Glomerular visceral epithelial cell (primary cell): Measurements from ENCODE around the gene STYXL2.

ENCODE experiments used
- DNase-seq: peaks from one replicate; pipeline ENCODE4 v3.0.0-alpha.2; 2016; ENCODE audit errors: extremely low spot score

Gene STYXL2

DNA sequence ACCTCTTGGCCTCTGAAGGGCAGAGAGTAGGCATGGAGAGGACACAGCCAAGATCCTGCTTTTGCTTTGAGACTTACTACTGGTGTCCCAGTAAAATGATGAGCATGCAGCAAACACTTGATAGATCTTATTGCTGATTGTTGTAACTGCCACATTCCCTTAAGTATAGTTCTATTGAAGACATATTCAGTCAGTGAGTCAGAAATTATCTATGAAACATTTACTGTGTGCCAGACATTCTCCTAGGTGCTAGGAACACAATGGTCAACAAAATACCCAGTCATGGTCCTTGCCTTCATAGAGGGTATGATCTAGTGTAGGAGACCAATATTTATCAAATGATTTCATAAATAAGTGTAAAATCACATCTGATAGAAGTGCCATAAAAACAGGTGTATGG is 13.6 kb downstream of the STYXL2 start:
- peak; percentile 13 for DNase-seq

GRCh38 chr1:167109125-167109524 is 15.2 kb downstream of the STYXL2 start:
- DNase-seq: no peak

- peak; percentile 39 for DNase-seq
These were observed 16.7 kb downstream of the STYXL2 start for GRCh38 chr1:167110586-167110985.

DNA sequence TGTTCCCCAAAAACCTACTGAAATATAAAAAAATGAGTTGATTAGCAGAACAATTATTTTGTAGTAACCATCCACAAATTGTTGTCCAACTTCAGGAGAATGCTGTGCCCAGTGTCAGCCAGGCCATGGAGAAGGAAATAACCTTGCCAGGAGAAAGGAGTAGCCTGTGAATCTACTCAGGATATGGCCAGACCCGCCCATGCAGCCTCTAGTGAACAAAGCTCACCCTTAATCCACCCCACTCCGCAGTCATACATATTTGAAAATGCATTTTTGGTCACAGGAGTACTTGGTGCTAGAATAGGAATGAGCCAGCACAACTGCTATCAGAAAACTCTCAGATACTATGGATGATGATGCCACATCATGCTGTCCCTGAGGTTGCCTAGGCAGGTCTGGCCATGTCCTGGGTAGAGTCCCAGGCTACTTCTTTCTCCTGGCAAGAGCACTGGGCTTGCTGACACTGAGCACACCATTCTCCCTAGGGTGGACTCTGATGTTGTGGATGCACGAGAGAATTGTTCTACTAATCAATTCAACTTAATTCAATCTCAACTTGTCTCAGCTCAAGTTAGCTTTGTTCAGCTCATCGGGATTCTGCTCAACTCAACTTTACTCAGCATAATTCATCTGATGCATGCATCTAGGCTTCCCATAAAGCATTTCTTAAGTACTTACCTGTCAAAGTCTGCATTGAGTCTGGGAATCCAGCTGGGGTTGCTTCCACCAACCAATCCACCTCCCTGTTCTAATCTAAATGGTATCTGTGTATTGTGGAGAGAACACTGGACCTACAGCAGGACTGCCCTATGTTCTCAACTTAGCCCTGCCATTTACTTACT is 18.2 kb downstream of the STYXL2 start:
- no peak for DNase-seq

DNA sequence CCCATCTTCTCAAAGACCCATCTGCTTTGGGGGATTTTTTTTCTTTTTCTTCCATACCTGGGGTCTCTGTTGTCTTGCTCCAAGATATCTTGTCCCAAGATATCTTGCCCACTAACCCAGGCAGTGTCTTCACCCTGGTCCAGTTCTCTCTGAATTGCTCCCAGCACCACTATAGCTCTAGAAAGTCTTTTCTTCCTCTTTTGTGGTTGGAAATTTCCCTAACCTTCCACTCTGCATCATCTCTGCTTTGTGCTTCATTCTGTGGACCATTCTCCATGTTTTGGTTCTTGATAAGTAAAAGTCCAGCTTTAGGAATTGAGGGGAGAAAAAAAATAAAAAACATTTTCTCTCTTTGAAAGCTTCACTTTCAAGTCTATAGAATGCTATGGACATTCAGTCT is 20.9 kb downstream of the STYXL2 start:
- no peak for DNase-seq

- no peak for DNase-seq
These were observed 21.8 kb downstream of the STYXL2 start for GRCh38 chr1:167115655-167116054.

- DNase-seq: no peak
These were observed 22.3 kb downstream of the STYXL2 start for GRCh38 chr1:167116174-167116573.

- DNase-seq: no peak
These were observed 23.4 kb downstream of the STYXL2 start for GRCh38 chr1:167117225-167117624.

GRCh38 chr1:167118188-167118587 is 24.3 kb downstream of the STYXL2 start:
- no peak for DNase-seq

- DNase-seq: no peak
These were observed 25.8 kb downstream of the STYXL2 start for GRCh38 chr1:167119696-167120095.

DNA sequence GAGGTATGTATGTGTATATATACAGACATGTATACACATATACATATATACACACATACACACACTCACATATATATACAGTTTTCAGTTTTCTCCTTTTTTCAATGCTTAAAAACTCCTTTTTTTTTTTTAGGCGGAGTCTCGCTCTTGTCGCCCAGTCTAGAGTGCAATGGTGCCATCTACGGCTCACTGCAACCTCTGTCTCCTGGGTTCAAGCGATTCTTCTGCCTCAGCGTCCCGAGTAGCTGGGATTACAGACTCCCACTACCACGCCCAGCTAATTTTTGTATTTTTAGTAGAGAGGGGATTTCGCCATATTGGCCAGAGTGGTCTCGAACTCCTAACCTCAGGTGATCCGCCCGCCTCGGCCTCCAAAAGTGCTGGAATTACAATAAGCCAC is 27.0 kb downstream of the STYXL2 start:
- no peak for DNase-seq

- DNase-seq: peak; percentile 45
These were observed 27.7 kb downstream of the STYXL2 start for GRCh38 chr1:167121375-167122120.

DNA sequence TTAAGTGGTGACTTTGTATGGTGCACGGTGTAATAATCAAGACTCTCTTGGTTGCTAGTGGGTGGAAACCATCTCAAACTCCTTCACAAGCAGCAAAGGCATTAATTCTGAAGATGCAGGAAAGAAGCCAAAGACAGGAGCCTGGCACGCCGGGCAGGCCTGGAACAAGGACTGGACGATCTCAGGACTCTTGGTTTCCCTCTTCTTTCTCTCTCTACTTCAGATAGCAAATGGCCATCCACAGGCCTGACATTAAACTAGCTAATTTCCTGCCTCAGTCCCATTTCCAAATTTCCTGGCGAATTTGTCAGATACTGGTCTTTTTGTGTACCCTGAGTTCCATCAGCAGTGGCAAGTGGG is 28.2 kb downstream of the STYXL2 start:
- no peak for DNase-seq

GRCh38 chr1:167122568-167122967 is 28.7 kb downstream of the STYXL2 start:
- DNase-seq: no peak

- no peak for DNase-seq
These were observed 32.4 kb downstream of the STYXL2 start for GRCh38 chr1:167126317-167126716.

DNA sequence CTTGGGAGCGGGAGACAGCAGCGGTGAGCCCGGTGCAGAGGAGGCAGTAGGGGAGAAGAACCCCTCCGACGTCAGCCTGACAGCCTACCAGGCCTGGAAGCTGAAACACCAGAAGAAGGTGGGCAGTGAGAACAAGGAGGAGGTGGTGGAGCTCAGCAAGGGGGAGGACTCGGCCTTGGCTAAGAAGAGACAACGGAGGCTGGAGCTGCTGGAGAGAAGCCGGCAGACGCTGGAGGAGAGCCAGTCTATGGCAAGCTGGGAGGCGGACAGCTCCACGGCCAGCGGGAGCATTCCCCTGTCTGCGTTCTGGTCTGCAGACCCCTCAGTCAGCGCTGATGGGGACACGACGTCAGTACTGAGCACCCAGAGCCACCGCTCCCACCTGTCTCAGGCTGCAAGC is 32.9 kb downstream of the STYXL2 start:
- no peak for DNase-seq

DNA sequence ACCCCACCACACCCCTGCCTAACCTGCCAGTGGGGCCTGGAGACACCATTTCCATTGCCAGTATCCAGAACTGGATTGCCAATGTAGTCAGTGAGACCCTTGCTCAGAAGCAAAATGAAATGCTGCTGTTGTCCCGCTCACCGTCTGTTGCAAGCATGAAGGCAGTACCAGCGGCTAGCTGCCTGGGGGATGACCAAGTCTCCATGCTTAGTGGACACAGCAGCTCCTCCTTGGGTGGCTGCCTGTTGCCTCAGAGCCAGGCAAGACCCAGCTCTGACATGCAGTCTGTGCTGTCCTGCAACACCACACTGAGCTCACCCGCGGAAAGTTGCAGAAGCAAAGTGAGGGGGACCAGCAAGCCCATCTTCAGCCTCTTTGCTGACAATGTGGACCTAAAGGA is 33.4 kb downstream of the STYXL2 start:
- no peak for DNase-seq

- no peak for DNase-seq
These were observed 33.8 kb downstream of the STYXL2 start for GRCh38 chr1:167127661-167128060.

- peak; percentile 18 for DNase-seq
These were observed 34.7 kb downstream of the STYXL2 start for GRCh38 chr1:167128261-167129227.

DNA sequence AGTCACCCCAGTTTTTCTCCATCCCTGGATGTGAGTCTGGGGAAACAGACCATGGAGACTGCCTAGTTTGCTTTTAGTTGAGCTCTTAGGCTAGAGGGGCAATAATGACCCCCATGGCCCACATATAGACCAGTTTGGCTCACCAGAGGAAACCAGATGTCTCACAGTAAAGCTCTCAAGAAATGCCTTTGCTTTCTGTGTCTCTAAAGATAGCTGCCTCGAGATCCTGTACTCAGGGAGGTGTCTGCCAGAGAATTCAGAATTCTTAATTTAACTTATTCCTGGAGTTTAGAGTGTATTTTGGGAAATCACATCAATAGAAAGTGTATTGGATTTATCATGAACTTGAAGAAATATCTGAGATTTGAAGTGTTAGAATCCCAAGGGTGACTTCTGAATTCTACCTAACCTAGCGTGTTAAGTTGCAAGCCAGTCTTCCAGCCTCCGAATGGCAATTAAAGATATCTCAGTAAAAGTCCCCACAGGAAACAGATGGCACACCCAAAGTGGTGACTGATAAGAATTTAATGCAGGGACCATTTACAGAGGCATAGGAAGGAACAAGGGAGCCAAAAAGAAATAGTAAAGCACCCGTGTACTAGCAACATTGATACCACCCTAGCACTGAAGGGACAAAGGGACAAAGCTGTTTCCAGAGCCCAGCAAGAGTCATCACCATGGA is 37.1 kb downstream of the STYXL2 start:
- no peak for DNase-seq

GRCh38 chr1:167132301-167133010 is 38.6 kb downstream of the STYXL2 start:
- DNase-seq: no peak
